Astrocyte (in vitro differentiated cells and primary cell): ENCODE data around the gene KCNC1. TPM values are rescaled to one million over a fixed set of nuclear protein-coding genes. Genes with fewer than 3 reads are reported as not detected.

Experiments used
- DNase-seq: peaks from one replicate; pipeline ENCODE4 v3.0.0-alpha.2; 2010; ENCODE audit warnings: low read depth
- FAIRE-seq: peaks from 2 replicates; lab custom pipeline; 2011; peaks lifted over from hg19 to GRCh38; lab: Jason Lieb, UNC
- H2AFZ ChIP-seq: 2 replicates; pipeline ENCODE4 v1.6.0; 2012; ENCODE audit warnings: low read depth, low read length, inconsistent platforms
- H3K27ac ChIP-seq: 2 replicates; pipeline ENCODE4 v1.5.1; 2011; ENCODE audit warnings: low read depth, low read length, inconsistent platforms
- H3K27me3 ChIP-seq: 2 replicates; pipeline ENCODE4 v1.6.0; 2011; ENCODE audit warnings: low read length, inconsistent platforms; ENCODE audit not compliant: insufficient read depth
- H3K36me3 ChIP-seq: 2 replicates; pipeline ENCODE4 v1.5.1; 2011; ENCODE audit warnings: low read length, inconsistent platforms; ENCODE audit not compliant: insufficient read depth
- H3K4me1 ChIP-seq: 2 replicates; pipeline ENCODE4 v1.5.1; 2011; ENCODE audit warnings: low read length, inconsistent platforms; ENCODE audit not compliant: insufficient read depth
- H3K4me2 ChIP-seq: 2 replicates; pipeline ENCODE4 v1.6.0; 2012; ENCODE audit warnings: low read length, inconsistent platforms
- H3K4me3 ChIP-seq: 2 replicates; pipeline ENCODE4 v1.5.1; 2011; ENCODE audit warnings: low read depth, mild to moderate bottlenecking, low read length, inconsistent platforms; ENCODE audit not compliant: insufficient read depth
- H3K79me2 ChIP-seq: 2 replicates; pipeline ENCODE4 v1.6.0; 2012; ENCODE audit warnings: mild to moderate bottlenecking, low read length, inconsistent platforms; ENCODE audit not compliant: insufficient read depth
- H3K9ac ChIP-seq: 2 replicates; pipeline ENCODE4 v1.6.0; 2012; ENCODE audit warnings: mild to moderate bottlenecking, low read length, inconsistent platforms
- H3K9me3 ChIP-seq: 2 replicates; pipeline ENCODE4 v1.5.1; 2012; ENCODE audit warnings: low read depth, mild to moderate bottlenecking, low read length, inconsistent platforms; ENCODE audit not compliant: insufficient read depth
- H4K20me1 ChIP-seq: 2 replicates; pipeline ENCODE4 v1.6.0; 2012; ENCODE audit warnings: low read length, inconsistent platforms; ENCODE audit not compliant: insufficient read depth
- H3K27ac Mint-ChIP-seq: one replicate; pipeline ENCODE4 v1.8.0; 2021; ENCODE audit warnings: mild to moderate bottlenecking, mixed read lengths; ENCODE audit not compliant: unreplicated experiment
- H3K27me3 Mint-ChIP-seq: one replicate; pipeline ENCODE4 v1.8.0; 2021; ENCODE audit warnings: low read depth, mixed read lengths; ENCODE audit not compliant: unreplicated experiment
- H3K36me3 Mint-ChIP-seq: one replicate; pipeline ENCODE4 v1.8.0; 2021; ENCODE audit warnings: low read depth, mixed read lengths; ENCODE audit not compliant: unreplicated experiment
- H3K4me1 Mint-ChIP-seq: one replicate; pipeline ENCODE4 v1.8.0; 2021; ENCODE audit warnings: low read depth, mixed read lengths; ENCODE audit not compliant: unreplicated experiment
- H3K4me3 Mint-ChIP-seq: one replicate; pipeline ENCODE4 v1.8.0; 2021; ENCODE audit warnings: mild to moderate bottlenecking, moderate library complexity, mixed read lengths; ENCODE audit not compliant: unreplicated experiment
- H3K9me3 Mint-ChIP-seq: one replicate; pipeline ENCODE4 v1.8.0; 2021; ENCODE audit warnings: mild to moderate bottlenecking, mixed read lengths; ENCODE audit not compliant: unreplicated experiment
- CTCF ChIP-seq: IDR thresholded peaks from 2 replicates; pipeline ENCODE4 v1.5.1; 2011; ENCODE audit warnings: low read depth, mild to moderate bottlenecking, inconsistent platforms, low read length, moderate library complexity; ENCODE audit not compliant: insufficient read depth
- EZH2 ChIP-seq: IDR thresholded peaks from 2 replicates; pipeline ENCODE4 v1.6.1; 2012; ENCODE audit warnings: mild to moderate bottlenecking, low read length, inconsistent platforms; ENCODE audit not compliant: insufficient read depth
- total RNA-seq: library from RNA; stranded (reverse); gene quantifications from 2 replicates; pipeline ENCODE4 v1.2.1, GENCODE V29; 2021

KCNC1 gene
- total RNA-seq, 1 donor from 2014 or later, result 0.05 TPM

- no peak overlapping the region for H3K27ac ChIP-seq
- peaks cover 28% of the 10 kb centered on the region for H3K27me3 ChIP-seq
Measured at GRCh38 chr11:17738151-17738973, 3.8 kb downstream of the KCNC1 start.

GRCh38 chr11:17739945-17740338 is 5.4 kb downstream of the KCNC1 start:
- no peak overlapping the region for H3K4me2 ChIP-seq
- H3K36me3 ChIP-seq, result no peaks in the 10 kb centered on the region
- peaks cover 11% of the 10 kb centered on the region for H3K4me1 ChIP-seq
- no peak for DNase-seq
- peaks cover 22% of the 10 kb centered on the region for H3K27me3 ChIP-seq
- H3K4me3 ChIP-seq, result no peak overlapping the region
- H3K27ac ChIP-seq, result no peak overlapping the region
- Mint-ChIP-seq H3K36me3 (no peaks in the 10 kb centered on the region), H3K27ac (no peak overlapping the region), H3K27me3 (peaks cover 30% of the 10 kb centered on the region), H3K4me3 (no peak overlapping the region), H3K9me3 (no peaks in the 10 kb centered on the region), H3K4me1 (peaks cover 7% of the 10 kb centered on the region)
- no peak overlapping the region for H3K9ac ChIP-seq
- no peaks in the 10 kb centered on the region for H3K79me2 ChIP-seq
- no peak for FAIRE-seq
- H4K20me1 ChIP-seq, result peaks cover 6% of the 10 kb centered on the region
- no peak overlapping the region for H2AFZ ChIP-seq
- TF ChIP-seq EZH2 (no peak), CTCF (no peak)
- H3K9me3 ChIP-seq, result no peaks in the 10 kb centered on the region

More at GRCh38 chr11:17738151-17738973, 3.8 kb downstream of the KCNC1 start:
- no peaks in the 10 kb centered on the region for H3K4me1 Mint-ChIP-seq
- no peaks in the 10 kb centered on the region for H3K36me3 Mint-ChIP-seq
- peaks cover 14% of the 10 kb centered on the region for H4K20me1 ChIP-seq
- FAIRE-seq, result no peak
- no peaks in the 10 kb centered on the region for H3K36me3 ChIP-seq
- no peak overlapping the region for H3K4me2 ChIP-seq
- no peaks in the 10 kb centered on the region for H3K79me2 ChIP-seq
- DNase-seq, result no peak
- H3K4me3 Mint-ChIP-seq, result no peak overlapping the region
- H3K9ac ChIP-seq, result no peak overlapping the region
- H3K4me1 ChIP-seq, result peaks cover under 1% of the 10 kb centered on the region
- no peaks in the 10 kb centered on the region for H3K9me3 ChIP-seq
- H3K4me3 ChIP-seq, result no peak overlapping the region
- H3K27ac Mint-ChIP-seq, result no peak overlapping the region
- H3K9me3 Mint-ChIP-seq, result no peaks in the 10 kb centered on the region
- TF ChIP-seq EZH2 (no peak), CTCF (no peak)
- no peak overlapping the region for H2AFZ ChIP-seq
- peaks cover 35% of the 10 kb centered on the region for H3K27me3 Mint-ChIP-seq
